IgD-negative memory B cell (primary cell): ENCODE results near the gene NOD2. TPM values are rescaled to one million over a fixed set of nuclear protein-coding genes. Genes with fewer than 3 reads are reported as not detected.

Source experiments
- H3K27ac Mint-ChIP-seq, 3 donors: one replicate each; pipeline ENCODE4 v1.8.0; 2020 to 2022; ENCODE audit warnings: mild to moderate bottlenecking in 3 of 3, mixed read lengths in 3 of 3, moderate library complexity in 1 of 3
- H3K27me3 Mint-ChIP-seq: one replicate; pipeline ENCODE4 v1.8.0; 2021; ENCODE audit warnings: mixed read lengths
- H3K36me3 Mint-ChIP-seq: one replicate; pipeline ENCODE4 v1.8.0; 2020; ENCODE audit warnings: mild to moderate bottlenecking, mixed read lengths
- H3K4me1 Mint-ChIP-seq, 3 donors: one replicate each; pipeline ENCODE4 v1.8.0; 2020 to 2022; ENCODE audit warnings: mixed read lengths in 3 of 3, mild to moderate bottlenecking in 1 of 3
- H3K4me3 Mint-ChIP-seq, 4 donors: one replicate each; pipeline ENCODE4 v1.8.0; 2020 to 2022; ENCODE audit warnings: mild to moderate bottlenecking in 4 of 4, mixed read lengths in 4 of 4, moderate library complexity in 3 of 4
- H3K9me3 Mint-ChIP-seq, 3 donors: one replicate each; pipeline ENCODE4 v1.8.0; 2020 to 2021; ENCODE audit warnings: mixed read lengths in 3 of 3, mild to moderate bottlenecking in 1 of 3
- polyA plus RNA-seq: library from polyadenylated mRNA; unstranded; fragments of 300-500 nt; fragmentation: Illumina TruSeq; gene quantifications from one replicate; pipeline ENCODE4 v1.2.3, GENCODE V29; 2021

The NOD2 gene
- polyA plus RNA-seq, 1 donor from 2014 or later, result 0.86 TPM

DNA sequence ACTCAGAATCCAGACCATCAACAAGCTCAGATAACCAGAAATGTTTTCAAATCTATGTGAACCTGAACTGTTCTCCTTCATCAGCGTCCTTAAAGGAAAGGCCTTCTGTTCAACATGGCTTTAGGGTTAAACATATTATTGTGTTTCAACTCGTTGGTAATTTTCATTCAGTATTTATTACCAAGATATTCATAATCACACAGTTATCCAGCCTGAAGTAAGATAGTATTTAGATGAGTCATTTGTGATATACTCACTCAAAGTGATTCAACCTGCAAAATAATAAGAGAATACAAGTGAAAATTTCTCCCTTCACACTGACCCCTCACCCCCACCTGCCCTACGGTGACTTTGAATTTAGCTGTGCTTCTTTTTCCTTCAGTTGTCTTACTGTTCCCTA, 51.5 kb downstream of the NOD2 start:
- Mint-ChIP-seq H3K4me3 (peak overlapping the region; percentile 88 to 98 (median 94)), H3K36me3 (no peaks in the 10 kb centered on the region), H3K4me1 (peaks cover 40 to 50% (median 48%) of the 10 kb centered on the region in 3 donors), H3K9me3 (no peaks in the 10 kb centered on the region), H3K27ac (peak overlapping the region; percentile 83 to 98 (median 97)), H3K27me3 (no peaks in the 10 kb centered on the region)

DNA sequence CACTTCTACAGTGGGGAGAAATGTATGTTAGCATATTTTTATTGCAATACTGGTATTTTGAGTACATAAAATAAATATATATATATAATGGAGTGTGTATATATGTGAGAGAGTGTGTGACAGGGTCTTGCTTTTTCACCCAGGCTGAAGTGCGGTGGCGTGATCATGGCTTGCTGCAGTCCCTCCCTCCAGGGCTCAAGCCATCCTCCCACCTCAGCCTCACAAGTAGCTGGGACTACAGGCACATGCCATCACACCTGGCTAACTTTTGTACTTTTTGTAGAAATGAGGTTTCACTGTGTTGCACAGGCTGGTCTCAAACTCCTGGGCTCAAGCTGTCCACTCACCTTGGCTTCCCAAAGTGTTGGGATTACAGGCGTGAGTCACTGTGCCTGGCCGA, 52.5 kb downstream of the NOD2 start:
- Mint-ChIP-seq H3K9me3 (no peaks in the 10 kb centered on the region), H3K27me3 (no peaks in the 10 kb centered on the region), H3K4me3 (peak overlapping the region in 1 of 4 donors; percentile 97)

DNA sequence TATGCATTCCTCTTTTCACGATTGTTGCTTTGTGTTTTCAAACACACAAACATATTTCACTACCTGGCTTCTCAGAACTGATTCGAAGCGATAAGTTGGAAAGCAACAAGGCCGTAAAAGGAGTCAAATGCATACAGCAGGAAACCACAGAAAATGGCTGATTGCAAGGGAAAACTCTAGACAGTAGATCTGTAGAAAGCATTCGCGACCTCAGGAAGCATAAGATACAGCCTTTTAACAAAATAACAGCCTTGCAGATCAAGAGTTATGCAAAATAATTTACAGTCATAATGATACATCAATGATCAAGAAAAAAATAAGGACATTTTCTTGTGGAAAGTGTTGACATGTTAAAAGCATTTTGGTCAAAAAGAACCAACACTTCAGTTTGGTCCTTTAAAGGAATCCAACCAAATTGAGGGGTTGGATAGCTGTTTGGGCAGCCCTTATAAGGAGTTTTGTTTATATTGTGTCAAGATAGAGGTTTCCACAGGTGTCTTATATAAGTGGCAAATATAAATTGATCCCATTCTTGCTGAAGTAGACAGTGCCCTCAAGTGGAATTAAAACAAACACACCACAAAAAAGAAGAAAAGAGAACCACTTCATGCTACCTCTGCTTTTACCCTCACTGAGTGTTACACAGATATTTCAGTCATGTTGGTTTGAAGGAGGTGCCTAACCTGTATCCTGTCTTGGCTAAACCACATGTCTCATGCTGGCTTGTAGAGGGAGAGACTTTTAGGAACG, 54.0 kb downstream of the NOD2 start:
- H3K4me3 Mint-ChIP-seq, result peak overlapping the region; percentile 30 to 74 (median 65)
- peaks cover 2% of the 10 kb centered on the region for H3K36me3 Mint-ChIP-seq
- no peaks in the 10 kb centered on the region for H3K9me3 Mint-ChIP-seq
- H3K4me1 Mint-ChIP-seq, result peaks cover 40 to 53% (median 43%) of the 10 kb centered on the region in 3 donors
- peak overlapping the region; percentile 4 to 68 (median 38) for H3K27ac Mint-ChIP-seq
- no peaks in the 10 kb centered on the region for H3K27me3 Mint-ChIP-seq

More for the DNA sequence above, 52.5 kb downstream of the NOD2 start:
- H3K36me3 Mint-ChIP-seq, result peaks cover 2% of the 10 kb centered on the region
- peaks cover 40 to 53% (median 48%) of the 10 kb centered on the region in 3 donors for H3K4me1 Mint-ChIP-seq
- peak overlapping the region in 1 of 3 donors; percentile 16 for H3K27ac Mint-ChIP-seq

DNA sequence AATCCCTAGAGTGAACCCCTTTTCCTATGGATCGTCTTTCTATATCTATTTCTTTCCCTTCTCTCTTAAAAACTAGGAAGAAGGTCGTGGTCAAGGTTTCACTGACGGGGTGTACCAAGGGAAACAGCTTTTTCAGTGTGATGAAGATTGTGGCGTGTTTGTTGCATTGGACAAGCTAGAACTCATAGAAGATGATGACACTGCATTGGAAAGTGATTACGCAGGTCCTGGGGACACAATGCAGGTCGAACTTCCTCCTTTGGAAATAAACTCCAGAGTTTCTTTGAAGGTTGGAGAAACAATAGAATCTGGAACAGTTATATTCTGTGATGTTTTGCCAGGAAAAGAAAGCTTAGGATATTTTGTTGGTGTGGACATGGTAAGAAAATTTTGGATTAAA, 58.1 kb downstream of the NOD2 start:
- peaks cover 2% of the 10 kb centered on the region for H3K36me3 Mint-ChIP-seq
- no peak overlapping the region for H3K27ac Mint-ChIP-seq
- H3K4me3 Mint-ChIP-seq, result no peak overlapping the region

DNA sequence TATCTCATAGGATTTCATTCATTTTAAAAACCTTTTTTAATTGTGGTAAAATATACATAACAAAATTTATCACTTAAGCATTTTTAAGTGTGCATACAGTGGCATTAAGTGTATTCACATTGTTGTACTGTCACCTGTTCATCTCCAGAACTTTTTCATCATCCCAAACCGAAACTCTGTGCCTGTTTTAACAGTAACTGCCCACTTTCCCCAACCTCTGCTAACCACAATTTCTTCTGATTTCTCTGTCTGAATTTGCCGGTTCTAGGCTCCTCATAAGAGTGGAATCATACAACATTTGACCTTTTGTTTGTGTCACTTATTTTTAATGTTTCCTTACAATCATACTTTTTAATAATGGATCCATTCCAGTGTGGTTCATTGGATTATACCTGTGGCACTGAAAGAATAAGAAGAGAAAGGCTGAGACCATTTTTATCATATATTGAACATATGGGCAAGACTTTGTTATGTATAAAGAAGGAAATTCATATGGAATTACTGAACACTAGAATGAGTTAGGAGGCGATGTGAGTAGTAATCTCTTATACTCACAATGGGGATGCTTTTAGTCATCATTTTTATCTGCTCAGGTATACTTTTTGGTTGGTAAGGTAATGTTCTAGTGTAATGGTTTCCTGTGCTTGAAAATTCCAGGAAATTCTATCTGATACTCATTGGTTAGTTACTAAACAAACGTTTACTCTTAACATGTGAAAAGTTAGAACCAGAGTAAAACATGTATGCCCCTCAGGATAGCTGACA, 59.2 kb downstream of the NOD2 start:
- peaks cover 2% of the 10 kb centered on the region for H3K36me3 Mint-ChIP-seq
- no peak overlapping the region for H3K4me3 Mint-ChIP-seq
- peak overlapping the region in 1 of 3 donors; percentile 49 for H3K27ac Mint-ChIP-seq
- peaks cover 19 to 36% (median 27%) of the 10 kb centered on the region in 3 donors for H3K4me1 Mint-ChIP-seq
- H3K9me3 Mint-ChIP-seq, result no peaks in the 10 kb centered on the region
- H3K27me3 Mint-ChIP-seq, result no peaks in the 10 kb centered on the region

More for the DNA sequence above, 58.1 kb downstream of the NOD2 start:
- Mint-ChIP-seq H3K9me3 (no peaks in the 10 kb centered on the region), H3K4me1 (peaks cover 22 to 38% (median 33%) of the 10 kb centered on the region in 3 donors), H3K27me3 (no peaks in the 10 kb centered on the region)

DNA sequence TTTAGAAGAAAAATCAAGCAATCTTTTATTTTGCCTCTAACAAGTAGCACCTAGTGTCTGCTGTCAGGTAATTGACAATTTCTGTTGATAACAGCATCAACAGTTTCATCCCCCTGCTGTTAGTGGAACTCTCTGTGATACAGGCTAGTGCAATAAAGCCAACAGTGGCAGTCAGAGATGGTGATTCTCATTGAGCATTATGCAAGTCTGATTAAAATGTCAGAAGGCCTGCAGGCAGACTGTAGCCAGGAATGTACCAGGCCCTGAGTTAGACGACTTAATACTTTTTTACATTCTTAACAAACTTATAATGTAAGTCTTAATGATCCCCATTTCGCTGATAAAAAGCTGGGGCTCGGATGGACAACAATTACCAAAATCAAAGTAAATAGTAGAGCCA, 63.1 kb downstream of the NOD2 start:
- no peaks in the 10 kb centered on the region for H3K27me3 Mint-ChIP-seq

DNA sequence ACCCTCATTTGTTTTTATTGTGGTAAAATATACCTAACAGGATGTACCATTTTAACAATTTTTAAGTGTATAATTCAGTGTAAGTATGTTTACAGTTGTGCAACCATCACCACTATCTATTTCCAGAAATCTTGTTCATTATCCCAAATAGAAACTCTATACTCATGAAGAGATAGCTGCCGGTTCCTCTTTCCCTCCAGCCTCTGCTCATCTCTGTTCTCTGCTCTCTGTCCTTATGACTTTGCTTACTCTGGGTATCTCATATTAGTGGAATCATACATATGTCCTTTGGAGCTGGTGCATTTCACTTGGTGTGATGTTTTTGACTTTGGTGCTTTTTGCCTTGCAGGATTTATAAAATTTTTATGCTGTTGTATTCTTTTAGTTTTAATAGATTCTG, 67.9 kb downstream of the NOD2 start:
- Mint-ChIP-seq H3K9me3 (peaks cover 2 to 3% (median 2%) of the 10 kb centered on the region in 3 donors), H3K36me3 (peaks cover 16% of the 10 kb centered on the region), H3K4me1 (peaks cover 42 to 49% (median 46%) of the 10 kb centered on the region in 3 donors), H3K27me3 (no peaks in the 10 kb centered on the region), H3K27ac (peak overlapping the region in 1 of 3 donors; percentile 74), H3K4me3 (peak overlapping the region in 1 of 4 donors; percentile 79)

More for the DNA sequence above, 63.1 kb downstream of the NOD2 start:
- Mint-ChIP-seq H3K4me1 (peaks cover 30 to 42% (median 38%) of the 10 kb centered on the region in 3 donors), H3K9me3 (no peaks in the 10 kb centered on the region), H3K36me3 (peaks cover 1% of the 10 kb centered on the region), H3K4me3 (no peak overlapping the region), H3K27ac (no peak overlapping the region)

DNA sequence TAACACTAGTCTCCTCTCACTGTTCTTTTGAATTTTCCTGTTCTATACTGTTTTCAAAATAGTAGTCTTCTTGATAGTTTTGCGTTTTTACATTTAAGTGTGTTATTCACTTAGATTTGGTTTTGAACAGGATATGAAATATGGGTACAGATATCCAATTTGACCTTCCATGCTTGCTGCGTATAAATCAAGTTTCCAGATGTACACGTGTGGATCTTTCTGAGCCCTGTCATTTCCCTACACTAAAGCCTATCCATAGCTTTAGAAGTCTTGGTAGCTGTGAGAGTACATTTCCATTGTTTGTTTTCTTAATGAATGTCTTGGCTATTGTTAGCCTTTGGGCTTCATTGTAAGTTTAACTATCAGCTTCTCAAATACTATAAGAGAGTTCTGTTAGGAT, 68.8 kb downstream of the NOD2 start:
- no peaks in the 10 kb centered on the region for H3K27me3 Mint-ChIP-seq
- H3K4me3 Mint-ChIP-seq, result no peak overlapping the region
- H3K9me3 Mint-ChIP-seq, result peaks cover 3 to 5% (median 4%) of the 10 kb centered on the region in 3 donors
- peaks cover 37 to 48% (median 46%) of the 10 kb centered on the region in 3 donors for H3K4me1 Mint-ChIP-seq
- H3K27ac Mint-ChIP-seq, result no peak overlapping the region
- peaks cover 24% of the 10 kb centered on the region for H3K36me3 Mint-ChIP-seq

DNA sequence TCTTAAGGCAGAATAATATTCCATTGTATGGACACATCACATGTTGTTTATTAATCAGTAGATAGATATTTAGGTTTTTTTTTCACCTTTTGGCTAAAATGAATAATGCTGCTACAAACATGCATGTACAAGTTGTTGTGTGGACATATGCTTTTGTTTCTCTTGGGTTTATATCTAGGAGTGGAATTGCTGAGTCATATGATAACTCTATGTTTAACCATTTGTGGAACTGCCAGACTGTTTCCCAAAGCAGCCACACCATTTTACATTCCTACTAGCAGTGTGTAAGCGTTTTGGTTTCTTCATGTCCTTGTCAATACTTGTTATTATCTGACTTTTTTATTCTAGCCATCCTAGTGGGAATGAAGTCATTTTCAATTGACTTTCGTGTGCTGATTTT, 69.8 kb downstream of the NOD2 start:
- Mint-ChIP-seq H3K4me1 (peaks cover 39 to 44% (median 43%) of the 10 kb centered on the region in 3 donors), H3K27ac (peak overlapping the region in 1 of 3 donors; percentile 17), H3K27me3 (no peaks in the 10 kb centered on the region), H3K36me3 (peaks cover 26% of the 10 kb centered on the region), H3K9me3 (peaks cover 3 to 5% (median 4%) of the 10 kb centered on the region in 3 donors), H3K4me3 (no peak overlapping the region)

DNA sequence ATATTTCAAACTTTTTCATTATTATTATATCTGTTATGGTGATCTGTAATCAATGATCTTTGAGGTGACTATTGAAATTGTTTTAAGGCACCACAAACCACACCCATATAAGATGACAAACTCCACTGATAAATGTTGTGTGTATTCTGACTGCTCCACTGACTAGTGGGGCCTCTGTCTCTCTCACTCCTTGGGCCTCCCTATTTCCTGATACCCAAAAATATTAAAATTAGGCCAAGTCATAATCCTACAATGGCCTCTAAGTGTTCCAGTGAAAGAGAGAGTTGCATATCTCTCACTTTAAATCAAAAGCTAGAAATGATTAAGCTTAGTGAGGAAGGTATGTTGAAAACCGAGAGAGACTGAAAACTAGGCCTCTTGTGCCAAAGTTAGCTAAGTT, 71.9 kb downstream of the NOD2 start:
- no peaks in the 10 kb centered on the region for H3K27me3 Mint-ChIP-seq
- H3K27ac Mint-ChIP-seq, result peak overlapping the region in 1 of 3 donors; percentile 79
- H3K4me1 Mint-ChIP-seq, result peaks cover 38 to 48% (median 43%) of the 10 kb centered on the region in 3 donors
- H3K36me3 Mint-ChIP-seq, result peaks cover 37% of the 10 kb centered on the region
- H3K9me3 Mint-ChIP-seq, result peaks cover 3 to 13% (median 4%) of the 10 kb centered on the region in 3 donors
- H3K4me3 Mint-ChIP-seq, result no peak overlapping the region

DNA sequence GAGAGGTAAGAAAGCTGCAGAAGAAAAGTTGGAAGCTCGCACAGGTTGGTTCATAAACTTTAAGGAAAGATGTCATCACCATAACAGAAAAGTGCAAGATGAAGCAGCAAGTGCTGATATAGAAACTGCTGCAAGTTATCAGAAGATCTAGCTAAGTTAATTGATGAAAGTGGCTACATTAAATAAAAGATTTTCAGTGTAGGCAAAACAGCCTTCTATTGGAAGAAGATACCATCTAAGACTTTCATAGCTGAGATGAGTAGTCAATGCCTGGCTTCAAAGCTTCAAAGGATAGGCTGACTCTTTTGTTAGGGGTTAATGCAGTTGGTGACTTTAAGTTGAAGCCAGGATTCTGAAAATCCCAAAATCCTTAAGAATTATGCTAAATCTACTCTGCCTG, 72.5 kb downstream of the NOD2 start:
- H3K4me3 Mint-ChIP-seq, result no peak overlapping the region
- H3K4me1 Mint-ChIP-seq, result peaks cover 33 to 45% (median 43%) of the 10 kb centered on the region in 3 donors
- no peaks in the 10 kb centered on the region for H3K27me3 Mint-ChIP-seq
- peaks cover 4 to 13% (median 5%) of the 10 kb centered on the region in 3 donors for H3K9me3 Mint-ChIP-seq
- peak overlapping the region in 1 of 3 donors; percentile 79 for H3K27ac Mint-ChIP-seq
- H3K36me3 Mint-ChIP-seq, result peaks cover 37% of the 10 kb centered on the region

DNA sequence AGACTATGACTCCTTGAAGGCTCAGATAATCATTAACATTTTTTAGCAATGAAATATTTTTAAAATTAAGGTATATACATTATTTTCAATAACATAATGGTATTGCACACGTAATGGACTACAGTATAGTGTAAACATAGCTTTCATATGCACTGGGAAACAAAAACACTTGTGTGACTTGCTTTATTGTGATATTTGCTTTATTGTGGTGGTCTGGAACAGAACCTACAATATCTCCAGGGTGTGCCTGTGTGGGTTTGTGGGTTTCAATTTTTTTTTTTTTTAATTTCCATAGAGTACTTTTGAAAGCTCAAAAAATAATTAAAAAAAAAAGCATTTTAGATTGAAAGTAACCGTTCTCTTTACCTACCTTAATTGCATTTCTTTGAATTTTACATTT, 73.8 kb downstream of the NOD2 start:
- H3K36me3 Mint-ChIP-seq, result peaks cover 39% of the 10 kb centered on the region
- H3K4me1 Mint-ChIP-seq, result peaks cover 26 to 48% (median 46%) of the 10 kb centered on the region in 3 donors
- H3K4me3 Mint-ChIP-seq, result no peak overlapping the region
- no peaks in the 10 kb centered on the region for H3K27me3 Mint-ChIP-seq
- peaks cover 4 to 13% (median 5%) of the 10 kb centered on the region in 3 donors for H3K9me3 Mint-ChIP-seq
- H3K27ac Mint-ChIP-seq, result no peak overlapping the region

DNA sequence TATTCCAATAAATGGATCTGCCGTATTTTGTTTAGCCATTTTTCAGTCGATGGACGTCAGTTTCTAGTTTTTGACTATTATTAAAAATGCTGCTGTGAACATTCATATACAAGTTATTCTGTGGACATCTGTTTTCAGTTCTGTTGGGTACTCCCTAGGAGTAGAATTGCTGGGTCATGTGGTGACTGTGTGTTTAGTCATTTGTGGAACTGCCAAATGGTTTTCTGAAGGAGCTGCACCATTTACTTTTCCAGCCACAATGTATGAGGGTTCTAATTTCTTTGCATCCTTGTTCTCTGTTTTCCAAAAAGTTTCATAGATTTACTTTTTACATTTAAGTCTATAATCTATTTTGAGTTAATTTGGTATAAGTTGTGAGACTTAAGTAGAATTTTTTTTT, 78.0 kb downstream of the NOD2 start:
- peaks cover 12 to 28% (median 26%) of the 10 kb centered on the region in 3 donors for H3K4me1 Mint-ChIP-seq
- H3K9me3 Mint-ChIP-seq, result peaks cover 2 to 13% (median 2%) of the 10 kb centered on the region in 3 donors
- H3K27me3 Mint-ChIP-seq, result no peaks in the 10 kb centered on the region
- no peak overlapping the region for H3K27ac Mint-ChIP-seq
- no peak overlapping the region for H3K4me3 Mint-ChIP-seq
- H3K36me3 Mint-ChIP-seq, result peaks cover 26% of the 10 kb centered on the region

DNA sequence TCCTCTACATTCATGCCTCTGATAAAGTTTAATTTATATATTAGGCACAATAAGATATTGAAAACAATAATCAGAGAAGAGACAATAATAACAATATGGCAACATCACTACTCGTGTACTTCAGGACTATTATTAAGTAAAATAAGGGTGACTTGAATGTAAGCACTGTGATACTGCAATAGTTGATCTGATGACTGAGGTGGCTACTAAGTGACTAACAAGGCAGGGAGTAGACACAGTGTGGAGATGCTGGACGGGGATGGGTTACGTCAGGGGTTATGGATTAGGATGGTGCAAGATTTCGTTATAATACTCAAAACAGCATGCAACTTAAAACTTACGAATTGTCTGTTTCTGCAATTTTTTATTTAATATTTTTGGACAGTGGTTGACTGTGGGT, 81.0 kb downstream of the NOD2 start:
- Mint-ChIP-seq H3K27me3 (no peaks in the 10 kb centered on the region), H3K36me3 (peaks cover 12% of the 10 kb centered on the region), H3K27ac (no peak overlapping the region), H3K4me1 (peaks cover 6 to 25% (median 19%) of the 10 kb centered on the region in 3 donors), H3K9me3 (peaks cover 0 to 9% (median 2%) of the 10 kb centered on the region in 3 donors), H3K4me3 (no peak overlapping the region)

DNA sequence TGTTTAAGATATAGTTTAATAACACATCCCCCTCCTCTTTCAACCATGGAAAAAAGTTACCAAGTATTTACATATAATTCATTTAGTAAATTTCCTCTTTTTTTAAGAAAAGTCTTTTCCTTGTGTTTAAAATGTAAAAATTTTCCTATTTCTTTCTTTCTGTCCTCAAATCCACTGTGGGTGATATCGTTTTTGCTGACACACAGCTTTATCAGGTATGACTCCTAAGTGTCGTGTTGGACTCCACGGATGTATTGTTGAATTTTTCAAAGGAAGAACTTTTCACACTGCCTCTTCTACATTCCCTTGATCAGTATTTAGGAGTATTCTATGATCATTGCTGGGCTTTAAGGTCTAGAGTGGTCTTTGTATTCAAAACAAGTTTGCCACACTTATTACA, 81.6 kb downstream of the NOD2 start:
- Mint-ChIP-seq H3K4me3 (no peak overlapping the region), H3K27me3 (no peaks in the 10 kb centered on the region), H3K27ac (no peak overlapping the region)

More for the DNA sequence above, 81.6 kb downstream of the NOD2 start:
- peaks cover 8% of the 10 kb centered on the region for H3K36me3 Mint-ChIP-seq
- H3K4me1 Mint-ChIP-seq, result peaks cover 6 to 22% (median 18%) of the 10 kb centered on the region in 3 donors
- peaks cover 0 to 5% (median 2%) of the 10 kb centered on the region in 3 donors for H3K9me3 Mint-ChIP-seq
